Stimulated activated CD8-positive, alpha-beta memory T cell treated with anti-CD3 and anti-CD28 coated beads, Interleukin-7, amount 100 ng/mL, for 1 hour (primary cell): Measurements from ENCODE around the gene GHRH.

Experiments
- DNase-seq, 2 donors: peaks; one replicate each; pipeline ENCODE4 v3.0.0-alpha.2; 2020; ENCODE audit warnings: low read depth in 2 of 2

GHRH gene

DNA sequence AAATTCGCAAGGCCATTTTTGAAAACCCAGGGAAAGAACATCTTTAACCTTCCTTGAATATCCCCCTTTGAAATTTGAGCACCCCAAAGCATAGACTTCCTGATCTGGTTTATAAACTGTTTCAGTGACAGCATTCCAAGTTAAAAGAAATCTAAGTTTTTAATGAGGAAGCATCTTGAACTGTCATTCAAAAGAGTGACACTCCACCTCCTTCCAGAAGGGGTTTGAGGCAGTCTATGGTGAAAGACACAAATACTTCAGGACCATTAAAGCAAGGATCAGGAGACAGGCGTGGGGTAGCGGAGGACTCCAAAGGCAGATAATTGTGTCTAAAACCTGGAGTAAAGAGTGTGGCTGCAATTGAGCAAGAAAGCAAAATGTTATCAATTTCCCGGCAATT lies 691 bp downstream of the GHRH start:
- DNase-seq, result no peak

DNA sequence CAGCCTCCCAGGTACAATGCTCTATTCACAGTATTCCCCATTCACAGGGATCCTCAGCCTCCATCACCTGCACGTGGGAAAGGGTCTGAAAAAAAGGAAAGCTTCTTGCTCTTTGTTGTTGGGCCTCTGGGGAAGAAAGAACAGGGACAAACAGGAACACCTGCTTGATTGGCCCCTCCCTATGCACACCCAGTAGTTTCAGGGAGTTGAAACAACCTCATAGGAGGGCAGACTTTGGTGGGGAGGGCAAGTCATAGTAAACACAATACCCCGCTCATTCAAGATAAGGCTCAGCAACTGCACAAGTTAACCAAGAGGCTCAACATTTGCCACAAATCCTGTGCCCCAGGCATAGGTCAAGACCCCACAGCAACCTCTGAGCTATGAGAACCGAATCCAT lies 1.7 kb downstream of the GHRH start:
- DNase-seq, result no peak

DNA sequence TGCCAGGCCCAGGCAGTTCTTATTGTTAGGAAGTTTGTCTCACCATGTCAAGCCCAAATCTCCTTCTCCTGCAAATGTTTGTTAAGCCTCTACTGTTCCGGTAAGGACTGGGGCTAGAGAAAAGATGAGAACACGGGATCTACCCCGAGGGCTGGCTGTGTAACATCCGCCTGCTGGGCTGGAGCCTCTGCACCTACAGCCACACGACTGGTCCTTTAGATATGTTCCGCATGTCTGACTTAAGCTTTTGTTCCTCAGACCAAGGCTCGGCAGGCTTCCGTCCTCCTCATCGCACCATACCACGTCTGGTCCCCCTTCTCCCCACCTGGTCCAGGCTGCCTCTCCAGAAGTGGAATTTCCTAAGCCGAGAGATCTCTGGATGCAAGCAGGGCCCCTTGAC lies 2.6 kb downstream of the GHRH start:
- no peak for DNase-seq

DNA sequence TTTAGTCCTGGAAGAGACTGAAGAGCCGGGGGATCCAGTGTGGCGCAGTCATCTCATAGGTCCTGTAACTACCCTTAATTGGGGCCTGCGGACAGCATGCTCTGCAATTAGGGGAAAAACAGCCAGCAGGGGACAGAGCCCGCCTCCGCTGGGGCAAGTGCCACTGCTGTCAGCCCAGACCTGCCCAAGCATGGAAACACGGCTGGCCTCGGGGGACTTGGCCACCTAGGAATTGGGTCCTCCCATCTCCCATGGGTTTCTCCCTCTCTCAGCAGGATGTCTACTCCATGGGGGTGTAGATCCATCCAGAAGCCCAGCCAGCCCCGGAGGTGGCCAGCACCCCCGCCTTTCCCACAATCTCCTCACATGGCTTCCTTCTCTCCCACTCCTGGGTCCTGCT lies 3.6 kb downstream of the GHRH start:
- no peak for DNase-seq

DNA sequence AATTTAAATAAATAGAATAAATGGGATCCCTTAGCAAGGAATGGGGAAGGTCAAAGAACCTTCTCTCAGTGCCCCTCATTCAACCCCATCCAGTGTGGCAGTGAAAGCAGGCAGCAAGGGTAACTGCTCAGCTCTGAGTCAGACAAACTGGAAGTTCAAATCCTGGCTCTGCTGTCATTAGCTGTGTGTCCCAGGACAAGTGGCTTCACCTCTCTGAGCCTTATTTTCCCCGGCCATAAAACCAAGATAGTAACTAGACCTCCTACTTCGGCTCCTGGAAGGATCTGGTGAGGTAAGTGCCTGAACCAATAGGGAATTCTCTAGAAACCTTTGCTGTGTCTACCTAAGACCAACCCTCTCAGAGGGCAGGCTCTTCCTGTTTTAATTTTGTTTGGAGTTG lies 4.1 kb downstream of the GHRH start:
- no peak for DNase-seq

DNA sequence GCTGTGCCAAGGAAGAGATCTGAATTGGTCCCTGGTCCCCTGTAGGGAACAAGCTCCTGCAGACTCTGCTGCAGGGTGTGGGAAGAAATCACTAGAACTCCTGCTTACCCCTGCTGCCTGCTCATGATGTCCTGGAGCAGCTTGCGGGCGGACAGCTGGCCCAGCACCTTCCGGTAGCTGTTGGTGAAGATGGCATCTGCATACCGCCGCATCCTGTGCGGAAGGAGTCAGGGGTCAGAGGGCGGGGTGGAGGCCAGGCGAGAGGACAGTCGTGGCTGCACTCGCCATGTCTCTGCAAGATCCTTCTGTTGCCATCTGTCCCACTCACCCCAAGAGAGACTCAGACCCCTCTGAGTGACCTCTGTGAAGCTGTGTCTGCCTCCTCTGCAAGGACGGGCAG lies 5.3 kb downstream of the GHRH start:
- DNase-seq, result no peak

DNA sequence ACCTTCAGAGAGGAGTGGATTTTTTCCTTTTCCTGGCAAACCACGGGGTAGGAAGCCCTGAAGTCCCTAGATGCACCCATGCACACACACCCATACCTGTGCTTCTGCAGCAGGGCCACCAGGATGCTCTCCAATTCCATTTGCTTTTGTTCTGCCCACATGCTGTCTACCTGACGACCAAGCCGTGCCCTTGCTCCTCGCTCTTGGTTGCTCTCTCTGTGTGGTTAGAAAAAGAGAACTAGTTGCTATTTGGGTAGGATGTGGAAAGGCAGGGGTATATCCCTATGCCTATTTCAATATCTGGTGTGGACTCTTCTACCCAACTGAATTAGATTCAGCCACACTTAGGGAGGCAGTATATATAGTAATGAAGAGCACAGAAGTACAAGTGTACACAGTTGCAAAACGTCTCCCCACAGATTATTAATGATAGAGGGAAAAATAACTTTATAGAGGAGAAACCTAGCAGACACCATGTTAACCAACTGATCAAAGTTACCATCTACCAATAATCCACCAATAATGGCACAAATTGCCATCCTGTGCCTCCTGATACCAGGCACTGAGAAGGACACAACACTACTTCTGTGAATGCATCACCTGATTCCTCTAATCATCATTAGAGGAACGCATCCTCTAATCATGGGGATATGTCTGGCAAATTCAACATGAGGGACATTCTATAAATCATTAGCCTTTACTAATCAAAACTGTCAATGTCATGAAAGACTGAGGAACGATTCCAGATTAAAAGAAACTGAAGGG lies 7.3 kb downstream of the GHRH start:
- no peak for DNase-seq

DNA sequence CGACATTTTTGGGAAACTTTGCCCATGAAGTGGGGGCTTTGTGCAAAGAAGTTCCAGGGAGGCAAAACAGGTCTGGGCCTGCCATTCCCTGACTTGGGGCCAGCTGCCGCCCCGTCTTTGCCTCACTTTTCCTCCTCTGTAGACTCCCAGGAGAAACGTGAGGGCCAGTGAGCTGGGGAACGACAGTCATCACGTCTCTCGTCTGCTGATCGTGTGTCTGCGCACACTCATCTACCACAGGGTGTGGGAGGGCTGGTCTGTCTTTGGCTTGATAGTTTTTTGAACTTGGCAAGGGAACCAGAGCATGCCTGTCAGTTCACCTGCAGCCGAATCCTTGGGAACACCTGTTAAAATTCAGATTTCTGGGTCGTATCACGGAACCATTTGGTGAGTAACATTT lies 8.5 kb downstream of the GHRH start:
- DNase-seq, result no peak

DNA sequence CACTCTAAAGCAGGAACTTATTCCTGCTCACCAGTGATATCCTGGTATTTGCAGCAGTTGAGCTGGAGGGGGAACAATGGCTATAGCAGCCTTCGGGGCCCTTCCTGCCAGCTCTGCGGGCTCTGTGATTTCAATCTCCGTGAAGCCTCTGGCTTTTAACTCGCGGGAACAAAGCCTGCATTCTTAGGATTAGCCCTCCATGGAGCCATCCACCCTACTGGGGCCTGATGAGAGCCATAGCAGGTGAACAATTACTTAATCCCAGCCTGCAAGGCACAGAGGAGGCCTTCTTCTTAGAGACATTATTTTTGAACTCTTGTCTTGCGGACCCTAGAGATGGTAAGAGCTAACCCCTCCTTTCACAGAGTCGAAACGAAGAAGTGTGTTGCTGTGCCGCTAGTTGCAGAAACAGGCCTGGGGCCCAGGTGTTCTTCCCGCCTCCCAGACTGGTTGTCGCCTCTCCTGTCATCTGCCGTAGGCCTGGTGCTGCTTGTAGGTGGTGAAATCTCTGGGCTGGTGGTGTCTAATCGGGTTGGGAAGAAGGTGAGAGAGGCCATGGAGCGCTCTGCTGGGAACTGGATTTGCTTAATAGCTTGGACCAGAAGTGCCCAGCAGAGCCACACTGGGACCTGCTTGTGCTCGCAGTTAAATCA lies 9.7 kb downstream of the GHRH start:
- DNase-seq, result no peak

DNA sequence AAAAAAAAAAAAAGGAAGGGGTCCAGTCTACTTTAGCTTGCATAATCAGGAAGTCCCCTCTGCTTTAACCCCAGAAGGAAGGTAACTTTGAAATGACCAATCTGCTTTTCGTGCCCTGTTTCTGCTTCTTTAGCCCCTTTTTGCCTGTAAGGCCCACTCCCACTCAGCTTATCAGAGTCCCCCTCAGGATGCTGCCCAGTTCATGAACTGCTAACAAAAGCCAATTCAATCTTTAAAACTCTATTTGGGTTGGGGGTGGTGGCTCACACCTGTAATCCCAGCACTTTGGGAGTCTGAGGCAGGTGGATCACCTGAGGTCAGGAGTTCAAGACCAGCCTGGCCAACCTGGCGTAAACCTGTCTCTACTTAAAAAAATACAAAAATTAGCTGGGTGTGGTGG lies 12.3 kb downstream of the GHRH start:
- DNase-seq, result no peak

DNA sequence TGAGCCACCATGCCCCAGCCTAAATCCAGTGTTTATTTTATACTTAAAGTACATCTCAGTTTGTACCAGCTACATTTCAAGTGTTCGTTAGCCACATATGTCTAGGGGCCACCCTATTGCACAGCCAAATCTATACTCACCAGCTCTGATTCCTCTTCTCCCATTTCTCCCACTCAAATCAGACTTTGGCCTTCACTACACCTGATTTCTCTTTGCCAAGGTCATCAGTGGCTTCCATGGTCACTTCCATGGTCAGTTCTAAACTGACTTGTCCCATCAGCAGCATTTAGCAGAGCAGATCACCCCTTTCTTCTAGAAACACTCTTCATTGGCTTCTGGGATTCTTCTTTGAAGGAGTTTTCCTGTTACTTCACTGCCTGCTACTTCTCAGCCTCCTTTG lies 14.1 kb downstream of the GHRH start:
- DNase-seq, result no peak

DNA sequence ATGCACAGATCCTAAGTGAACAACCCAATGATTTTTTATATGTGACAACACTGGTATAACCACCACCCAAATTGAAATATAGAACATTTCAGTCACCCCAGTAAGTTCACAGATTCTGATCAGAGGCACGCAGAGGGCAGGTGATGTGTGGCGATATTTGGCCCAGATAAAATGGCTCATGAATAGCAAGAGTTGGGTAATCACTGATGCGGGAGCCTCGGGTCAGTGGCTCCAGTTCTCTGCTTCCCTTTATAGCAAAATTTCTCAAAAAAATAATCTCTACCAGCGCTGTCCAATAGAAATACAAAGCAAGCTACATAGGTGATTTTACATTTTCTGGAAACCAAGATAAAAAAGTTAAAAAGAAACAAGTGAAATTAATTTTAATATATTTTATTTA lies 14.9 kb downstream of the GHRH start:
- no peak for DNase-seq

DNA sequence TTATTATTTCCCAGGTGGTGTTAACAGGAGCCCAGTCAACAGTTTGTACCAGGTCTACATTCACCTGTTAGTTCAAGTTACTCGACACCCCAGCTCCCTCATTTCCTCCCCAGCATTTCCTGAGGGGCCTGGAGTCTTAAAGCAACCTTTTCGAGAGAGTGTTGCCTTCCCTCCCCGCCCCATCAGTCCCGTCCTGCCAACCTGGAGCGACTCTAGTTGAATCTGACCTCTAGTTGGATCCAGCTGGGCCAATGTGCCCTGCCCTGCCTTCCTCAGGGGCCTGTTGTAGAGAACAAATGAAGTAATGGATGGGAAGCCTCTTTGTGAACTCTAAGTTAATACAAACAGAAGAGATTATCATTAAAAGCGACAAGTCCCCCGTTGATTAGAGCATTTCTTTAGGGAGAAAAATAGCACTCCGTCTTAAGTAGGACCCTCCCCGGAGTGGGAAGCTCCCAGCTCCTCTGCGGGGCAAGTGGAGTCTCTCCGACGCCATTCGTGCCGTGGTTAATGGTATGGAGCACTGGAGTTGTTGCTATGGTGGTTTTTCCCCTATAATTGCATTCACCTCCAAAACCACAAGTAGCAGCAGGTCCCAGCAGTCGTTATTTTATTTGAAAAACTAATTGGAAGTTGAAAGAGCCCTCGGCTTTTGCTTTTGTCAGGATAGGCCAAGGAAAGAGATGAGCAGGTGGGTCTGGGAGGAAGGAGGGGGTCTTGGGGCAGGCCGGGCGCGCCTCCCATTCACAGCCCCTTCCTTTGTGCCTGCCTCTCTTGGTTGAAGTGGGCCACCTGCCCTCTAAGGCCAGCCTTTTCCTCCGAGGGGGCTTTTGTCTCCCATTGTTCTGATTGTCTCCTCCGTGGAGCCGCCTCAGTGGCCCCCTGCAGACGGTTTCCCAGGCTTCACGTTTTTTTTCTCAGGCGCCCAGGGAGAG lies 16.1 kb downstream of the GHRH start:
- DNase-seq, result no peak

DNA sequence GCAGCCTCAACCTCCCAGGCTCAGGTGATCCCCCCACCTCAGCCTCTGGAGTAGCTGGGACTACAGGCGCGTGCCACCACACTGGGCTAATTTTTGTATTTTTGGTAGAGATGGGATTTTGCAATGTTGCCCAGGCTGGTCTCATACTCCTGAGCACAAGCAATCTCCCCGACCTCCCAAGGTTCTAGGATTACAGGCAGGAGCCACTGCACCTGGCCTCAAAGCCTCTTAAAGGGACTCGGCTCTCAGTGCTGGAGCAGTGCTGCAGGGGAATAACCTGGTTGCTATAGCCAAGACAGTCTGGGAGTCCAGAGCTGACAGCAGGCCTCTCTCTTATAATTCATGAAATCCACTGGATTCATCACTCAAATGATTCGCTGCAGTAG lies 17.0 kb downstream of the GHRH start:
- DNase-seq, result no peak

DNA sequence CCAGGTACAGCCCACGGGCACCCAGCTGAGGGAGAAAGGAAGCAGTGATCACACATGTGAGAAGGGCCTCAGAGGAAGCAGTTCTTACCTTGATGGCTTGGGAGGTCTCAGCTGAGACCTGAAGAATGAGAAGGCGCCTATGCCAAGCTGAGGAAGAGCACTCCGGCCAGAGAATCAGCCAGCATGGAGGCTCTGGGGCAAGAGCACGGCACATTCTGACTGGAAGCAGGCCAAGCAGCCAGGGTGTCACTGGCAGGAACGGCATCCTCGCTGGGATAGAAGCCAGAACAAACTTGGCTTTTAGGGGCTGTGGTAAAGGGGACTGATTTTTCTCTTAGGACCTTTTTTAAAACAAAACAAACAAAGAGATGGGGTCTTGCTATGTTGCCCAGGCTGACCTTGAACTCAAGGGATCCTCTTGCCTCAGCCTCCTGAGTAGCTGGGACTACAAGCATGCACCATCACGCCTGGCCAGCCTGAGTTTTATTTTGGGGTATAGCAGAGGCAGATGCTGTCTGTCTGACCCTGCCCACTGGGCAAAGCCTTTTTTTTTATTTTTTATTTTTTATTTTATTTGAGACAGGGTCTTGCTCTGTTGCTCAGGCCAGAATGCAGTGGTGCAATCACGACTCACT lies 17.6 kb downstream of the GHRH start:
- no peak for DNase-seq

DNA sequence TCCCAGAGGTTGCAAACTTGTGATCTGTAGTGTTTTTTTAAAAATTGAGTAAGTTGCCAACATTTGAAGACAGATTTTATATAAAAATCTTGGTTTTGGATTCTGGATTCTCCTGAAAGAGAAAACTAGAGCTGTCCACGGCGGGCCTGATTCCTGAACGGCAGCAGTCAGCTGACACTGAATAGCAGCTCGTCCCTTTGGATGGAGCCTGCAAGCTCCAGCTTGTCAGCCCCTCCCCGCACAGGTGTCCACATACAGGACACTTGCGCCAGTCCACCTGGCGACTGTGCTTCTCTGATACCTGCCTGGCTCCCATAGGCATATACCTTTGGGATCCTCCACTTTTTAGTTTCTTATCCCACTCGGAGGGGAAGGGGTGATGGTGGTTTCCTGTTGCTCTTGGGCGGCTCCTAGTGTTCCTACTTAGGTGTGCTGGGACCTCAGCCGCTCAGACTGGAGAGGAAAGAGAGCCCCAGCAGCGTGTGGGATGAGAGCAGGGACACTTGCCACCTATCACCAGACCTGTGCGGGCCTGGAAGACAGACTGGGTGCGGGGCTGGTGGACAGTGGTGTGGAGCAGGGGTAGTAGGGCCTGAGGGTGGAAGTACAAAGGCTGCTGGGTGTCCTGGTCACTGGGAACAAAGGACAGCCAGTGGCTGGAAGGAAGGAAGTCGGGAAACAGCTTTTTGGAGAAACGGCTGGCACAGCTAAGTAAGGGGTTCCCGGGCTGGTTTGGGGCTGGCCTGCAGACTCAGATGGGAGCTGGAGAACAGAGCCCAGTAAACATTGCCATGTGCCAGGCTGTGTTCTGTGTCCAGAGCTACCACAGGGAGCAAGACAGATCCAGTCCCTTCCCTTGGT lies 18.3 kb downstream of the GHRH start:
- DNase-seq, result no peak

DNA sequence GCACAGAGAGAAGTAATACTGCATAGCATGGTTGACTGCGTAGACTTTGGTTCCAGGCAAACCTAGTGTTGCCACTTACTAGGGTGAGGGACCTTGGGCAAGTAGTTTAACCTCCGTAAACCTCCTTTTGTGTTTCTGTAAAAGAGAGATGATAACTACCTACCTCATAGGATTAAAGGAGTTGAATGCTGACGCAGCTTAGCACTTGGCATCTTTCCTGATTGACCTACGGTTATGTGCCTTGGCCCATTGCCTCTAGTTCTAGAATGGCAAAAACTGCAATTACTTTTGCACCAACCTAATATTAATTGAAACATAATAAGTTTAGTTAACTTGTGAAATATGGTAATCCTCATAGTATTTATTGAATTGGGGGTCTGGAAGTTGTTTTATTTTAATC lies 19.1 kb downstream of the GHRH start:
- DNase-seq, result no peak

DNA sequence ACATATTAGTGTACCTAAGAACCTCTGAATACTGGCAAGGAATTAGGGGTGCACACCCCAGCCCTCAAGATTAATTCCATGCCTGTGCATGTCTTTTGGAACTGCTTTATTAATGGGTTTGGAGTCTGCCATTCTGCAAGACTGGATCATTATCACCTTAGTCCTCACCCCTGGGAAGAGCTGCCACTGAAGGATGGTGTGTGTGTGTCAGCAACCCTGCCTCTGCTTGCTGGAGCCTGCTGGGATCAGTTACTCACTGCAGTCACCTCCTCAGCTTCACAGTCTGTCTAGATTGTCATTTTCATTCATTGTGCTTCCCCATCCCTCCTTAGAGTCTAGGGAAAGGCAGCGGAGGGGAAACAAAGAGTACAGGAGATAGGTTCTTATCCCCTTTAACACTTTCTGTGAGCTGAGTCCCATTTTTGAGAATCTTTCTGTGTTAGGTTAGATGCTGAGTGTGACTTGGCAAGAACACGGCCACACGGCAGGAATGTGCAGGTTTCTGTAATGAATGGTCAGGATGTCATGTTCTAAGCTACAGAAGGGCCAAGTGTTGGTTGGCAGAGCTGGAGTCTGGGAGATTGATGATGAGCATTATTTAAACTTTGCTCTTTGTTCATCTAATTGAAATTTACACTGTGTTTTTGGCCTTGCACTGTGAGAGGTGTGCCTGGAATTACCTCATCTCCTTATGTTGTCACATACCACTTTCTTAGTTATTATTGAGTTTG lies 21.1 kb downstream of the GHRH start:
- DNase-seq, result no peak

DNA sequence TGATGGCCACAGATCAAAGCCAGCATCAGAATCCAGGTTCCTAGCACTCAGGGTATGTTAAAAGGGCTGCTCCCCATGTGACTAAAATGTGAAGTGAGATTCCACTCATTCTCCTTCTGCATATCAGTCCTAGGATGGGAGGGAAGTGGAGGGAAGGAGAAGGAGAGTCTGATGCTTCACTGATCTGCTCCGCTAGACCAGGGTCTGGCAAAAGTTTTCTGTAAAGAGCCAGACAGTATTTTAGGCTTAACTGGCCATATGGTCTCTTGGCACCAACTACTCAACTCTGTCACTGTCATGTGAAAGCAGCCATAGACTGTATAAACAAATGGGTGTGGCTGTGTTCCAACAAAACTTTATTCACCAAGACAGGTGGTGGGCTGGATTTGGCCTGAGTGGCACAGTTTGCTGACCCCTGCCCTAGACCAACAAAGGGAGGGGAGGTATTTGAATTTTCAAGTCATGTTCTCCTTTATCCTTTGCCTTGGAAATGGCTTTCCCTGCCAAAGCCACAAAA lies 22.6 kb downstream of the GHRH start:
- DNase-seq, result no peak

DNA sequence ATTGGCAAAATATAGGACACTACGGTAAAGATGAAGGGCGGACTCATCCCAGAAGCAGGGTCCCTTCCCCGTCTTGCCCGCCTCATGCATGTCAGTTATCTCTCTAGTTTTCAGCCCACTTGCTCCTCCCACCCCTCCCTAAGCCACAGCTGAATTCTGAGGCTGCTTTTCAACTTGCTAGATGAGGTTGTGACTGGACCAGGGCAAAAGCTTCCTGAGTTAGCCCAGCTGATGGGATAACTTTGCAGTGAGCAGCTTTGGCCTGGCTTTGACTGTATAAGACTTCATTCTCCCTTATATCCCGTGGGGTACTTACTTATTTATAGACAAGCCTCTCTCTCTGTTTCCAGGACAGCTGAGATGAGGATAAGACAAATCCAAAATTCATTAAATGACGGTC lies 23.2 kb downstream of the GHRH start:
- DNase-seq, result no peak
